Neuronal stem cell (in vitro differentiated cells): ENCODE data around the gene PDE8A.
A peak's percentile ranks its signal among the peaks of the same experiment; 100 is the strongest.
"Not testable (repeated sequence)": the region's sequence is repeated elsewhere in the genome, so short reads cannot be mapped to it uniquely, and the experiment has no call there.

ENCODE experiments used
- DNase-seq: peaks from one replicate; pipeline ENCODE4 v3.0.0-alpha.2; 2013; ENCODE audit warnings: low spot score
- H2AFZ ChIP-seq: one replicate; pipeline ENCODE4 v1.6.1; 2013; ENCODE audit warnings: mild to moderate bottlenecking, low read length, inconsistent platforms
- H2AK5ac ChIP-seq: 2 replicates; pipeline ENCODE4 v1.6.1; 2013; ENCODE audit warnings: low read depth, mild to moderate bottlenecking, inconsistent platforms, low read length, moderate library complexity, mixed read lengths
- H2BK120ac ChIP-seq: 2 replicates; pipeline ENCODE4 v1.6.1; 2013; ENCODE audit warnings: low read depth, mild to moderate bottlenecking, inconsistent platforms, low read length, moderate library complexity, mixed read lengths
- H2BK12ac ChIP-seq: one replicate; pipeline ENCODE4 v1.6.1; 2013; ENCODE audit warnings: low read length, inconsistent platforms
- H2BK15ac ChIP-seq: 2 replicates; pipeline ENCODE4 v1.6.1; 2013; ENCODE audit warnings: mild to moderate bottlenecking, low read length, inconsistent platforms, mixed read lengths
- H2BK5ac ChIP-seq: one replicate; pipeline ENCODE4 v1.6.1; 2013; ENCODE audit warnings: inconsistent platforms, mild to moderate bottlenecking, low read length, moderate library complexity
- H3K14ac ChIP-seq: one replicate; pipeline ENCODE4 v1.6.1; 2013; ENCODE audit warnings: low read length, inconsistent platforms
- H3K18ac ChIP-seq: 2 replicates; pipeline ENCODE4 v1.6.1; 2013; ENCODE audit warnings: low read length, inconsistent platforms
- H3K23ac ChIP-seq: 2 replicates; pipeline ENCODE4 v1.6.1; 2013; ENCODE audit warnings: low read depth, mild to moderate bottlenecking, mixed read lengths, low read length, inconsistent platforms; ENCODE audit not compliant: poor library complexity
- H3K27ac ChIP-seq: replicated peaks from 3 replicates; pipeline ENCODE4 v1.5.1; 2013; ENCODE audit warnings: low read length, inconsistent platforms
- H3K27me3 ChIP-seq, 3 experiments: 2 replicates each; pipeline ENCODE4 v1.6.1; 2013; ENCODE audit warnings: low read length in 3 of 3, mild to moderate bottlenecking in 2 of 3, inconsistent platforms in 1 of 3, low read depth in 1 of 3, mixed read lengths in 1 of 3, moderate library complexity in 1 of 3; ENCODE audit not compliant: control insufficient read depth in 3 of 3, insufficient read depth in 3 of 3
- H3K36me3 ChIP-seq, 2 donors: replicated peaks in 1 of 2; 2 replicates each; pipeline ENCODE4 v1.6.1; 2013; ENCODE audit warnings: low read length in 2 of 2; ENCODE audit not compliant: control insufficient read depth in 2 of 2, insufficient read depth in 2 of 2
- H3K4ac ChIP-seq: 2 replicates; pipeline ENCODE4 v1.6.1; 2013; ENCODE audit warnings: inconsistent platforms, mild to moderate bottlenecking, low read length, moderate library complexity
- H3K4me1 ChIP-seq, 2 donors: 1 replicate in 1 of 2; 2 replicates in 1 of 2; pipeline ENCODE4 v1.6.1; 2013; ENCODE audit warnings: low read length in 2 of 2, low read depth in 1 of 2; ENCODE audit not compliant: control insufficient read depth in 2 of 2, insufficient read depth in 1 of 2
- H3K4me2 ChIP-seq: one replicate; pipeline ENCODE4 v1.6.1; 2013; ENCODE audit warnings: mild to moderate bottlenecking, low read length, inconsistent platforms; ENCODE audit not compliant: insufficient read depth, poor library complexity, severe bottlenecking
- H3K4me3 ChIP-seq, 2 donors: 2 replicates each; pipeline ENCODE4 v1.5.1; 2013; ENCODE audit warnings: low read length in 2 of 2, mild to moderate bottlenecking in 2 of 2, inconsistent platforms in 1 of 2, moderate library complexity in 1 of 2
- H3K79me1 ChIP-seq: one replicate; pipeline ENCODE4 v1.6.1; 2013; ENCODE audit warnings: low read depth, mild to moderate bottlenecking, inconsistent platforms, low read length, moderate library complexity
- H3K9ac ChIP-seq: one replicate; pipeline ENCODE4 v1.6.1; 2013; ENCODE audit warnings: mild to moderate bottlenecking, low read depth, low read length, inconsistent platforms; ENCODE audit not compliant: poor library complexity
- H3K9me3 ChIP-seq, 2 donors: replicated peaks in 1 of 2; 2 replicates each; pipeline versions ENCODE3 to v1.6.1; 2013; ENCODE audit warnings: low read length in 2 of 2, mild to moderate bottlenecking in 2 of 2, inconsistent platforms in 1 of 2, low read depth in 1 of 2, mixed read lengths in 1 of 2, moderate library complexity in 1 of 2; ENCODE audit not compliant: control insufficient read depth in 2 of 2, insufficient read depth in 1 of 2
- H4K8ac ChIP-seq: one replicate; pipeline ENCODE4 v1.6.1; 2013; ENCODE audit warnings: low read depth, mild to moderate bottlenecking, inconsistent platforms, low read length, moderate library complexity
- H4K91ac ChIP-seq: one replicate; pipeline ENCODE4 v1.6.1; 2013; ENCODE audit warnings: low read length, low read depth, mild to moderate bottlenecking, inconsistent platforms; ENCODE audit not compliant: poor library complexity
- WGBS, 2 donors: extraction: QIAGEN DNeasy Blood & Tissue Kit; methylation state at CpG; one replicate each; pipeline ENCODE4 v1.1.7; 2013; ENCODE audit warnings: missing lambda C conversion rate in 2 of 2, mixed read lengths in 1 of 2; ENCODE audit not compliant: insufficient read length in 2 of 2, insufficient replicate concordance in 1 of 2; ENCODE audit errors: extremely low coverage in 2 of 2; 5-methylcytosine and 5-hydroxymethylcytosine counted together

The PDE8A gene

GRCh38 chr15:85010386-85011159 is 28.9 kb downstream of the PDE8A start:
- no CpG with 5 or more reads among the region's 3 CpGs for WGBS, 2 donors
- Histone ChIP-seq H3K27ac (no peak overlapping the region), H2AFZ (no peak overlapping the region), H3K79me1 (peaks cover 2% of the 10 kb centered on the region), H3K9ac (no peak overlapping the region), H3K18ac (no peak overlapping the region), H3K4me2 (no peak overlapping the region), H3K36me3 (no peaks in the 10 kb centered on the region), H2BK15ac (no peak overlapping the region), H4K91ac (no peak overlapping the region), H3K4ac (no peak overlapping the region), H3K27me3 (no peaks in the 10 kb centered on the region), H3K23ac (no peak overlapping the region), H2BK12ac (no peak overlapping the region), H2AK5ac (no peak overlapping the region), H2BK120ac (no peak overlapping the region), H3K4me3 (no peak overlapping the region), H2BK5ac (no peak overlapping the region), H4K8ac (no peak overlapping the region), H3K14ac (no peak overlapping the region), H3K4me1 (peaks cover 0 to 6% of the 10 kb centered on the region in 2 donors), H3K9me3 (no peaks in the 10 kb centered on the region)
- no peak for DNase-seq

- no CpG with 5 or more reads among the region's 3 CpGs for WGBS, 2 donors
- no peak overlapping the region for H2AFZ ChIP-seq
- H3K27ac ChIP-seq, result no peak overlapping the region
- no peak overlapping the region for H2BK12ac ChIP-seq
- no peak overlapping the region for H3K23ac ChIP-seq
- H3K4ac ChIP-seq, result no peak overlapping the region
- H3K79me1 ChIP-seq, result peaks cover 2% of the 10 kb centered on the region
- no peak overlapping the region for H2BK15ac ChIP-seq
- no peak overlapping the region for H4K8ac ChIP-seq
- H3K4me3 ChIP-seq, result no peak overlapping the region
- H4K91ac ChIP-seq, result no peak overlapping the region
- H2BK120ac ChIP-seq, result no peak overlapping the region
- H3K36me3 ChIP-seq, result no peaks in the 10 kb centered on the region
- DNase-seq, result no peak
- no peak overlapping the region for H3K14ac ChIP-seq
- no peaks in the 10 kb centered on the region for H3K9me3 ChIP-seq
- H2BK5ac ChIP-seq, result no peak overlapping the region
- H3K27me3 ChIP-seq, result no peaks in the 10 kb centered on the region
- no peak overlapping the region for H3K4me2 ChIP-seq
- peaks cover 0 to 6% of the 10 kb centered on the region in 2 donors for H3K4me1 ChIP-seq
- no peak overlapping the region for H2AK5ac ChIP-seq
- H3K9ac ChIP-seq, result no peak overlapping the region
- H3K18ac ChIP-seq, result no peak overlapping the region
Measured at GRCh38 chr15:85011160-85011571, 29.5 kb downstream of the PDE8A start.

- H3K18ac ChIP-seq, H3K23ac ChIP-seq, H3K9ac ChIP-seq, H4K91ac ChIP-seq, DNase-seq, H2BK12ac ChIP-seq, H3K27ac ChIP-seq, H2AK5ac ChIP-seq, H3K36me3 ChIP-seq, H3K4me1 ChIP-seq, H2BK120ac ChIP-seq, H3K9me3 ChIP-seq, H2BK5ac ChIP-seq, H4K8ac ChIP-seq, H2BK15ac ChIP-seq, H3K27me3 ChIP-seq, H3K4me3 ChIP-seq, H3K14ac ChIP-seq, H2AFZ ChIP-seq, H3K4me2 ChIP-seq, H3K4ac ChIP-seq, H3K79me1 ChIP-seq: not testable (repeated sequence)
- WGBS, 2 donors, result no CpG with 5 or more reads among the region's 2 CpGs
Measured at GRCh38 chr15:85011724-85012123, 30.1 kb downstream of the PDE8A start.

- no peaks in the 10 kb centered on the region for H3K36me3 ChIP-seq
- H2BK12ac ChIP-seq, result no peak overlapping the region
- no CpG with 5 or more reads among the region's 4 CpGs for WGBS, 2 donors
- no peak overlapping the region for H2BK15ac ChIP-seq
- no peak overlapping the region for H3K27ac ChIP-seq
- H3K14ac ChIP-seq, result no peak overlapping the region
- no peak overlapping the region for H3K18ac ChIP-seq
- H3K4me1 ChIP-seq, result no peaks in the 10 kb centered on the region
- no peak overlapping the region for H4K8ac ChIP-seq
- H3K4me2 ChIP-seq, result no peak overlapping the region
- no peaks in the 10 kb centered on the region for H3K79me1 ChIP-seq
- H2BK5ac ChIP-seq, result no peak overlapping the region
- H3K23ac ChIP-seq, result no peak overlapping the region
- H3K4me3 ChIP-seq, result peak overlapping the region in 1 of 2 donors; percentile 58
- no peak overlapping the region for H4K91ac ChIP-seq
- no peak overlapping the region for H2AFZ ChIP-seq
- H2BK120ac ChIP-seq, result no peak overlapping the region
- no peak for DNase-seq
- no peaks in the 10 kb centered on the region for H3K9me3 ChIP-seq
- H3K27me3 ChIP-seq, result no peaks in the 10 kb centered on the region
- no peak overlapping the region for H3K9ac ChIP-seq
- no peak overlapping the region for H3K4ac ChIP-seq
- no peak overlapping the region for H2AK5ac ChIP-seq
Measured at GRCh38 chr15:85013785-85014184, 32.1 kb downstream of the PDE8A start.
